GM19035 (cell line): ENCODE data around the gene RANGRF.
A peak's percentile ranks its signal among the peaks of the same experiment; 100 is the strongest.

Experiments used
- ATAC-seq: cut with Tn5 transposase; IDR thresholded peaks from one replicate; pipeline ENCODE4 v1.9.1; 2021; ENCODE audit not compliant: unreplicated experiment

Gene RANGRF

GRCh38 chr17:8273884-8274444, 14.5 kb upstream of the RANGRF start:
- ATAC-seq: no peak

GRCh38 chr17:8274816-8275215, 13.7 kb upstream of the RANGRF start:
- no peak for ATAC-seq

- no peak for ATAC-seq
Observed at GRCh38 chr17:8275421-8276290, 12.8 kb upstream of the RANGRF start.

- ATAC-seq: no peak
Observed at GRCh38 chr17:8277317-8277716, 11.2 kb upstream of the RANGRF start.

GRCh38 chr17:8282345-8282744, 6.1 kb upstream of the RANGRF start:
- ATAC-seq: no peak

- ATAC-seq: no peak
Observed at GRCh38 chr17:8283356-8283755, 5.1 kb upstream of the RANGRF start.

GRCh38 chr17:8284126-8284525, 4.3 kb upstream of the RANGRF start:
- no peak for ATAC-seq

- no peak for ATAC-seq
Observed at GRCh38 chr17:8285270-8286181, 2.9 kb upstream of the RANGRF start.

GRCh38 chr17:8287651-8288335, 677 bp upstream of the RANGRF start:
- ATAC-seq: no peak

- ATAC-seq: peak; percentile 1
Observed at GRCh38 chr17:8289103-8289397, 580 bp downstream of the RANGRF start.

GRCh38 chr17:8290043-8290442, 1.6 kb downstream of the RANGRF start:
- ATAC-seq: no peak

GRCh38 chr17:8292639-8293395, 4.3 kb downstream of the RANGRF start:
- no peak for ATAC-seq

GRCh38 chr17:8294361-8294760, 5.9 kb downstream of the RANGRF start:
- ATAC-seq: no peak

GRCh38 chr17:8294814-8295316, 6.4 kb downstream of the RANGRF start:
- no peak for ATAC-seq

- ATAC-seq: no peak
Observed at GRCh38 chr17:8300226-8300625, 11.8 kb downstream of the RANGRF start.

GRCh38 chr17:8300627-8301242, 12.3 kb downstream of the RANGRF start:
- ATAC-seq: no peak

- no peak for ATAC-seq
Observed at GRCh38 chr17:8310601-8311123, 22.2 kb downstream of the RANGRF start.

- ATAC-seq: no peak
Observed at GRCh38 chr17:8311131-8311790, 22.8 kb downstream of the RANGRF start.

- ATAC-seq: no peak
Observed at GRCh38 chr17:8312251-8312650, 23.8 kb downstream of the RANGRF start.
